HG03520 (cell line): ENCODE results near the gene CENPF.
"Not testable (repeated sequence)": the region's sequence is repeated elsewhere in the genome, so short reads cannot be mapped to it uniquely, and the experiment has no call there.

Experiments used
- ATAC-seq: cut with Tn5 transposase; IDR thresholded peaks from one replicate; pipeline ENCODE4 v1.9.1; 2021; ENCODE audit warnings: mild to moderate bottlenecking, moderate library complexity; ENCODE audit not compliant: unreplicated experiment

Gene CENPF

DNA sequence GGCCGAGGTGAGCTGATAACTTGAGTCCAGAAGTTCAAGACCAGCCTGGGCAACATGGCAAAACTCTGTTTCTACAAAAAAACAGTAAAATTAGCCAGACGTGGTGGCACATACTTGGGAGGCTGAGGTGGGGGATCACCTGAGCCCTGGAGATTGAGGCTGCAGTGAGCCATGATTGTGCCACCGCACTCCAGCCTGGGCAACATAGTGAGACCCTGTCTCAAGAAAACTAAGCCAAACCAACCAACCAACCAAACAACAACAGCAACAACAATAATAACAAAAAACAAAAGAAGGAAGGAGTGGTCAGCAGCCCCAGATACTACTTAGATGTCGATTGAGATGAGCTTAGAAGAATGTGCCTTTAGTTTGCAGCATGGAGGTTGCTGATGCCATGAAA is 47.7 kb downstream of the CENPF start:
- no peak for ATAC-seq

DNA sequence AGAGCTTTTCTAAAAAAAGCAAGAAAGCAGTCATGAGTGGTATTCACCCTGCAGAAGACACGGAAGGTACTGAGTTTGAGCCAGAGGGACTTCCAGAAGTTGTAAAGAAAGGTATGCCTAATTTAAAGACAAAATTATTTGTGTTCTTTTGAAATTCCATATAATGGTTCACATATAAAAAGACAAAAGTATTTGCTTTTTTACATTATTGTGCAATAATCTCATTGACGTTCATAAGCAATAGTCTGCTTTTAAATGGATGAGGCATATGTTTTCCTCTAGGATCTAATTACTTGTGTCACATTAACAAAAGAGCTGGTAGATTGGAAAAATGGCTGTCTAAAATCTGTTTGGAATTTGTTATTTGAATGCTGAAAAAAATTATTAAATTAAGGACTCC is 54.3 kb downstream of the CENPF start:
- ATAC-seq: no peak

DNA sequence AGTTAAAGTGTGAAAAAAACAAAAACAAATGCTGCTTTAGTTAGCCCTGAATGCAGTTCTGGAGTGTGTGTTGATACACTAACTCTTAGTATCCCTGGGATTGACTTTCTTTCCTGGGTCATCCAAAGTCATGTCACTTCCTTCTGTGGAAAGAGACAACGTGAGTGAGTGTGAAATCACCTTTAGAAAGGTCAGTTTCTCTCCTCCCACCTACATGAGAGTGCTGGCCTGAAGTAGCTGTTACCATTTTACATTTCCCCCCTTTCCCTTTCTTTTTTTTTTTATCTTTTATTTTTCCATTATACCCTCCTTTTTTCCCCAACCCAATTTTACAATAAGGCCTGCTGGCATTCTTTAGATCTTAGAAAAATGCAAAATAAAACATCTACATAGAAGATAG is 55.2 kb downstream of the CENPF start:
- no peak for ATAC-seq

DNA sequence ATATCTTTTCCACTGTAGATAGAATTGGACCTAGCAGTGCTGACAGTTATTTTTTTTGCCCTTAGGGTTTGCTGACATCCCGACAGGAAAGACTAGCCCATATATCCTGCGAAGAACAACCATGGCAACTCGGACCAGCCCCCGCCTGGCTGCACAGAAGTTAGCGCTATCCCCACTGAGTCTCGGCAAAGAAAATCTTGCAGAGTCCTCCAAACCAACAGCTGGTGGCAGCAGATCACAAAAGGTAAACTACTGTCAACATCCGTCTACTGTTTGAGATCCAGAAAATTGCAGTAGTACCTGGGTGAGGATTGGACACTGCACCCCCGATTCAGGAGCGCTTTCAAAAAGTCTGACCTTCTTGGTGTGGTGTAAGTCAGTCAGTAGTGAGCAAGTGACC is 55.8 kb downstream of the CENPF start:
- ATAC-seq: no peak

DNA sequence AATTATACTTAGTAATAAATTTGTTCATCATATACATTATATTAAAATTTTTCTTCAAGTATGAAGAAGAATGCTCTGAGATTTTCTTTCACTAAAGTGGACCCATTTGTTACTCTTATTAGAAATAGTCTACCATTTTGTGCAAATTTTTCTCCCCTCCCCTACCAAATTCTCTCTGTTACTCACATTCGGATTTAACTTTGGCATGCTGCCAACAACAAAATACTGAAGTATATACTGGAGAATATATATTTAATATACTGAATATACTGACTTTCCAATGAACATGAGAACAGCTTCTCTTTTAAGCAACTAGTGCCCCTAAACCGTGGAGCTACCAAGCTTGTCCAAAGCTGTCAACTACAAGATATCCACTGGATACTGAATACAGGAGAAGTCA is 57.2 kb downstream of the CENPF start:
- ATAC-seq: no peak

DNA sequence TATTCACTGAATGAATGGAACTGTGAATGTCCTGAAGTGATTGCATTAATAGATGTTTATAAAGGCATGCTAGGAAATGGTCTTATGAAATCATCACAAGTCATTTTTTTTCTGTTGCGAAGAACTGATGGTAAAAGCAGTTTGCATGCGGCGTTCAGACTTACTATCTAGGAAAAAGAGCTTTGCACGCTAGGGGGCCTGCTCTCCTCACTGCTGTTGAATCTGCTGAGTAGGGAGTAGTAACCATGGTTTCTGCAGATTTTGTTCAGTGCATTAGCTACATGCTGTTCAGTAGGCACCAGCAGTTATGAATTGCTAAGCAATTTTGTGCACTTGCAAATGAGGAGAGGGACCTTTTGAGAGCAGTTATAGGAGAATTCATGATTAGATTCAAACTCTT is 57.9 kb downstream of the CENPF start:
- no peak for ATAC-seq

DNA sequence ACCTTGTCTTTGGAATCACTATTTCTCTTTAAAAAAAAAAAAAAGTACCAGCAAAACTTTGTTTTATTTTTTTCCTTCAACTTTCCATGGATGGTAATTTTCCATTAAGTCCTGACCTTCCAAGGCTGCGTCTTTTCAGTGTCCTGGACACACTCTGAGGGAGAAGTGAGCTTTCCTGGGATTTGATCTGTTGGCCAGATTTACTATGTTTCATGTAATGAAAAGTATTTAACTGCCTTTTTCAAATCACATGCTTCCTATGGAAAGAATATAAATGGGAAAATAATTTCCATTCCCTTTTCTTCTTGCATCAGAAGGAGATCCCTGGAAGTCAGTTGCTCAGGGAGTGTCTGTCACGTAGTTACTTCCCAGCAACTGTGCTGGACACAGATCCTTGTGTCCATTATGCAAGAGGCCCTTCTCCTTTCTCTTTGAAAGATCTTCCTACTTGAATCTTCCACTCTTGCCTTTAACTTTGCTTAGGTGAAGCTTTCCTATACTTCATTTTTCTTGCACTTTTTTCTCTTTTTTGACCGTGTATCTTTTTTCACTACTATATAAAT is 59.3 kb downstream of the CENPF start:
- no peak for ATAC-seq

DNA sequence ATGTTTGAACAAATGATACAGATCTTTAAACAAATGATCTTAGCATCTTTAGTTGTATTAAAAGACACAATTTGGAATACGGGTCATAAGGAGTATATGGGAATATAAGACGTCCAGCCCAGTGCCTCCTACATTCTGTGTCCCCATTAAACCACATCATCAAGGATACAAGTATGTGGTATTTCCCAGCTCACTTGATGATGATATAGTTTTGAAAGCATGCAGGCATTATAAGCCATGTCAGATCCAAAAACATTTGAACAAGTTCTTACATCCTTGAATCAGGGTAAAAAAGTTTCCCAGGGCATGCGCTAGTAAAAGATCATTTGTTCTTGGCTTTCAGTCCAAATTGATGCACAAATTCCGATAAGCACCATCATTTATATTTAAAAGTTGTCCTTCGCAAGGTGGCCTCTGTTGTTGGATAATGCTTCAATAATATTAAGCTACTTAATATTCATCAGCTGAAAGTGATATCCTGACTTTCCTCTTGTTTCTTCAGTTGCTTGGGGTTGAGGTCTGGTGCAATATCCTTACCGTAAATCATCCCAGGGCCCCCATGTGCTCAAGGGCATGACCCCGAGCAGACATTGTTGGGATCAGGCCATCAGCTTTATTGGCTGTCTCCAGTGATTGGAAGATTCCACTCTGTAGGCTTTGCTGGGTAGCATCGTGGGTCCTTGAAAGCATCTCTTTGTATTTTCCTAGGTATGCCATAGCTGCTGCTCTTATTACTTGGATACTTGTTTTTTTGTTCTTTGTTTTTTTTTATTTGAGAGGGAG is 61.8 kb downstream of the CENPF start:
- ATAC-seq: no peak

DNA sequence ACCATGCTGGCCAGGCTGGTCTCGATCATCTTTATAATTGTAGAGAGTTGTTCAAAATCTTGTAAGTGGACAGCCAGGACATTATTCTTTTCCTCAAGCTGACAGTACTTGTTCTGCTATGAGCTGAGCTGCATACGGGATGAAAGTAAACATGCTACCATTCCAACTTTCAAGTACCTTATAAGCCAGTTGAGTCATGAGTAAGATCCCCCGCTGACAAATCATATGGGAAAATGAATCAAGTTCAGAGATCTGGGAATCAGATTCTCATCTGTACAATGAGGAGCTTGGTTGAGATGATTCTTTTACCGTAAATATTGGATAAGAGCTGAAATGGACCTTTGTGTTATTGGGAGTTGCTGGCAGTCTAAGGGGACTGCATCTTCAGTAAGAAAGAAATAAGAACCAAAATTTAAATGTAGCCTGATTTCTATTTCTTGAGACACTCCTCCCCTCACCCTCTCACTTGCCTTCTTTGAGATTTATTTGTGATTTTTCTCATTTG is 62.7 kb downstream of the CENPF start:
- ATAC-seq: no peak

DNA sequence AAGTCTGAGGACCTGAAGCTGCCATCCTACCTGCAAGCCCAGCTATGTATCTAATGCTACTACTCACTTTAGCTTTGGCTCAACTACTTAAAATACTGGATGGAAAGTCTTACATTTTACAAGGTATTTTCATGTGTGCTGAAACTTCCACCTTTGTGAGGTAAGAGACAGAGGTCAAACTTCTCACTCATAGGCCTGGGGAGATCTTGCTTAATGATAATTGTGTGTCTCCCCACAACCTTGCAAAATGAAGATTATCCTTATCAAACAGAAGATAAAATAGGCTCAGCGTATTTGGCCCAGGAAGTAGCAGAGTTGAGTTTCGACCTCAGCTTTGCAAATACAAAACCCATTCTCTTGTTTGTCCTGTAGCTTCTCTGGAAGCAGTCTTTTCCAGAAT is 63.7 kb downstream of the CENPF start:
- no peak for ATAC-seq

DNA sequence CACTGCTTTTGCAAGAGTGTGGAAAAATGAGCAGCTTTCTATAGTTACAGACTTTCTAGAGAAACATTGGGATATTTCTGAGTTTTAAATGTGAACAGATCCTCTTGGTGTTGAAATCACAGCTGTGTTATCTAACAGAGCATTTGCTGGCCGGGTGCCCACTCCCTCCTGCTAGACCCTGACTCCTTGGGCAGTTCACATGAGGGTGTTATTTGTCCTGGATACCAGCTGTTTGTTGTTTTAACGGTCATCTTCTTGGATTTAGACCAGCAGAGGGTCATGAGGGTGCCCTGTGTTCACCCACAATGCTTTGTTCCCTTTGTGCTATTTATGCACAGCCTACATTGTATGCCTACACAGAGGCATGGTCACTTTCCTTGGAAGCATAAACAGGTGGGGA is 67.1 kb downstream of the CENPF start:
- no peak for ATAC-seq

DNA sequence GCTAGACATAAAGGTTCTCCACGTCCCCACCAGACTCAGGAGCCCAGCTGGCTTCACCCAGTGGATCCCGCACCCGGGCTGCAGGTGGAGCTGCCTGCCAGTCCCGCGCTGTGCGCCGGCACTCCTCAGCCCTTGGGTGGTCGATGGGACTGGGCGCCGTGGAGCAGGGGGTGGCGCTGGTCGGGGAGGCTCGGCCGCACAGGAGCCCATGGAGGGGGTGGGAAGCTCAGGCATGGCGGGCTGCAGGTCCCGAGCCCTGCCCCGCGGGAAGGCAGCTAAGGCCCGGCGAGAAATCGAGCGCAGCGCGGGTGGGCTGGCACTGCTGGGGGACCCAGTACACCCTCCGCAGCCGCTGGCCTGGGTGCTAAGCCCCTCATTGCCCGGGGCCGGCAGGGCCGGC is 70.0 kb downstream of the CENPF start:
- not testable (repeated sequence) for ATAC-seq

DNA sequence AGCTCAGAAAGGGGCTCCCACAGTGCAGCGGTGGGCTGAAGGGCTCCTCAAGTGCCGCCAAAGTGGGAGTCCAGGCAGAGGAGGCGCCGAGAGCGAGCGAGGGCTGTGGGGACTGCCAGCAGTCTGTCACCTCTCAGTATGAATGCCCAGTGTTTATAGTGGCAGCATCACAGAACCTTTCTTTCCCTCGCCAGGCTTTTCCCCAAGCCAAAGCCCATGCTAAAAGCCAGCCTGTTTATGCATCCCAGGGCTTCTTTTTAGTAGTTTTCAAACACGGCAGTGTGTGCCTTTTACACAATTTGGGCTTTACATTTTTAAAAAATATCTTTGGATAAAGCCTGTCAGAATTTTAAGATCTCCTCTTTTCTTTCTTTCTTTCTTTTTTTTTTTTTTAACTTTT is 70.6 kb downstream of the CENPF start:
- ATAC-seq: no peak

DNA sequence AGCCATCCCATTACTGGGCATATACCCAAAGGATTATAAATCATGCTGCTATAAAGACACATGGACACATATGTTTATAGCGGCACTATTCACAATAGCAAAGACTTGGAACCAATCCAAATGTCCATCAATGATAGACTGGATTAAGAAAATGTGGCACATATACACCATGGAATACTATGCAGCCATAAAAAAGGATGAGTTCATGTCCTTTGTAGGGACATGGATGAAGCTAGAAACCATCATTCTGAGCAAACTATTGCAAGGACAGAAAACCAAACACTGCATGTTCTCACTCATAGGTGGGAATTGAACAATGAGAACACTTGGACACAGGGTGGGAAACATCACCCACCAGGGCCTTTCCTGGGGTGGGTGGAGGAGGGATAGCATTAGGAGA is 72.5 kb downstream of the CENPF start:
- not testable (repeated sequence) for ATAC-seq

DNA sequence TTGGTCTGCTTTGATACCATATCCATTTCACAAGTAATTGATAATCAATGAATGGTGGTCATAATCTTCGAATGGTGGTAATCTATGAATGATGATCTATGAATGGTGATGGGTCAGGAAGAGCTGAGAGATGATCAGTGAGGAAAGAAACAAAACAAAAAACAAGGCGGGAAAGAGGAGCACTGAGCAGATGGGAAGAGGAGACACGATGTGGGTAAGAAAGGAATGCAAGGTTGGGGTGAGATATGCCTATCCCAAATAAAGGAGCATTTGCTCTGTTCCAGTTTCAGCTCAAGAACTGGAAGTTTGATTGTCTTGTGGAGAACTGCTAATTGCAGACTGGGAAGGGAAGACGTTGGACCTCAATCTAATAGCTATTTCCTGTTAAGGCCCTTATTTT is 73.8 kb downstream of the CENPF start:
- no peak for ATAC-seq

DNA sequence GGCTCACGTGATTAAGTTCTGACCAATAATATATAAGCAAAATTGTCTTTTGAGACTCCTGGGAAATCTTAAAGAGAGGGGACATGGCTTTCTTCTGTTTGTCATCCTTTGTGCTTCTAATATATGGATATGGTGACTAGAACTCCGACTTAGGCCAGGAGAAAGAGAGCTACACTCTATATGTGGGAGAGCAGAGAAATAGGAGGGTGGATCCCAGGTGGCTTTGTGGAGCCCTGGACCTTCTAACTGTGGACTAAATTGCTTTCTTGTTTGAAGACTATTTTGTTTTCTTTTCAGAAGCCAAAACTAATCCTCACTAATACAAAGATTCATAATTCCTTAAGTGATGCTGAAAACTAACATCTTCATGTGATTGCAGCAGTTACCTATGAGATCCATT is 75.0 kb downstream of the CENPF start:
- no peak for ATAC-seq

DNA sequence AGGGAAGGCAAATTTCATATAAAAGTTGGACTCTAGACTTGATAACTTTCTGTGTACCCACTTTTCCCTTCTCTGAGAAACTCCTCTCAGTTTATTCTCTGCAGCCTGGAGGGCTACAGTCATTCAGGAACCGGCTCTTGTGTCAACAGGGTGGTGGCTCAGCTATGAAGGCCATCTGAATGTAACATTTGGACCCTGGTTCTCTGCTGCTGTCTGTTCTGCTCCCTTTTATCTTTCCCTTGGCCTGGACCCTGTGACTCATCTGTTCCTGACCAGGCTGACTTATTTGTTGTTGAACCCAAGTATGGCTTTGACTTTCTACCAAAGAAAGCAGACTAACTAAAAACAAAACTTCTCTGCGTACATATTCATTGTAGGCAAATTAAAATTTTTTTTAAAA is 75.4 kb downstream of the CENPF start:
- ATAC-seq: no peak

DNA sequence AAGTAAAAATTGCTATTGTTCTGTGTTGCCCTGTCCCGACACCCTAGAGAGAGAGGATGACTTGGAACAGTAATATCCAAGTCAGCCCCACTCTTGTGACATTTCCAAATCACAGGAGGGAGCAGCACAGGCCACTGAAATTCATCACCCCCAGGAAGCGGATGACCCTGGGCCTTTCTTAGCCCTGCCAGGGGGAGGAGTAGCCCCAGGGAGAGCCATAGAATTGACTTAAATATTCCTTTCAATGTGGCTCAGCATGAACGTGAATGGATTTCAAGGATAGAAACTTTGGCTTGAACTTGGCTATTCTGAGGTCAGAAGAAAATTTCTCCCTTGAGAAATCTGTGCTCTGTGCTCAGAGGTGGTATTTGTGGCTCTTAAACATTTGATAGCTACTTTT is 80.6 kb downstream of the CENPF start:
- no peak for ATAC-seq

DNA sequence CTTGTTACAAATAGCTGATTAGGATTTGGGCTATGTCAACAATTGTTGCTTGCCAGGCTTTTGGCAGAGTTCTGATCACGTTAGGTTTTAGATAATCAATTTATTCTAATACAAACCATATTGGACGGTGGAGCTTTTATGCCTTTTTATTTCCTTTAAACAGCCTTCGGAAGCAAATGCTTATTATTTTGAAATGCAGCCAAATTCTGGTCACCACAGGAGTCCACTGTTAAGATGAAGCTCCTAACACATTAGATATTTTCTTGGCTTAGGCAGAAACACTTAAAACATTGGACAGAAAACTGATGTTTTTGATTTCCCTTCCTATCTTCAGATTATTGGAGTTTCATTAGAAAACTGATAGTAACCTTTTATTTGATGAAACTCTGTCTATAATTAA is 82.9 kb downstream of the CENPF start:
- no peak for ATAC-seq

DNA sequence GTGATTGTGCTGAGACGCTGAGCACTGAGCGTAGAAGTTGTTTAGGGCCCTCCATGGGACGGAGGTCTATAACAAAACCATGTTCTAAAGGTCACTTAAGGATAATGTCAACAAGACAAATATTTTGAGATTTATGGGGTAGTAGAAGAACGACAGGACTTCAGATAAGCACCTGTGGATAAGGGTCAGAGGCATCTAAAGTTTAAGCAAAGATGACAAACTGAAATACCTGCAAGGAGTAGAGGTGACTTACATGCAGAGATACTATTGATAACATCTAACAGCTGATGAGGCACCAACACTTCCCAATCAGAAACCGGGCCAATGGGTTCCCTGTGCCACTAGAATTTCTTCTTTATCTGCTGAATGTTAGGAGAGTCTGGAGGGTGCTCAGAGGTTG is 83.5 kb downstream of the CENPF start:
- ATAC-seq: no peak

DNA sequence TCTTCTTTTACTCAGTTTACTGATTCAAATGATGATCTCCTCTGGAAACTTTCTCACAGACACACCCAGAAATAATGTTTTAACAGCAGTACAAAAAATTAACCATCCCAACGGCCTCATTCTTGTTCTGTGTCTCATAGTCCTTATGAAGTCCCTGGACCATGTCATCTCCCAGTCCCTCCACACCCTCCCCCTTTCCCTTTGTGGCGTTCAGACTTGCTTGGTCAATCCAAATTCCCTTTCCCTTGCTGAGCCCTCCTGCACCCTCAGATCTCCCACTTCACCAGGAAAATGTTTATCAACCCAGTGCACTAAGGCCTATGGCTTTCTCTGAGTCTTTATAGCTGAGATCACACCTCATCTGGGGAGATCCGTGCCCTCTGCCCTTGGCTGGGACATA is 85.9 kb downstream of the CENPF start:
- no peak for ATAC-seq

DNA sequence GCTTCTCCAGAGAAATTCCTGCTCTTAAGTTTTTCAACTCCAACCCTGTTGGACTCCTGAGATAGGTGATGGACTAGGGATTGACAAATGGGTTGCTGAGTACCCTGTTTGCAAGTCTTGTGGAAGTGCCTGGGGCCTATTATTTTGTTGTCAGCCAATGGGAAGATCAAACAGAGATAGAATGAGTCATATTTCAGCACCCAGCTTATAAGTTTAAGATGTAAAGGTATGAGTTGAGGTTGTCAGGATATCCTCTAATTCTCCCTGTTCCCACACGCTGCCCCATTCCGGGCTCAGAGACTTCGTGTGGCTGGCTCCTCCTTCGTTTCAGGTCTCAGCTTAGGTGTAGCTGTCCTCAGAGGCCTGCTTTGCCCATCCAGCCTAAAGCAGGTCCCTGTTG is 91.8 kb downstream of the CENPF start:
- no peak for ATAC-seq

DNA sequence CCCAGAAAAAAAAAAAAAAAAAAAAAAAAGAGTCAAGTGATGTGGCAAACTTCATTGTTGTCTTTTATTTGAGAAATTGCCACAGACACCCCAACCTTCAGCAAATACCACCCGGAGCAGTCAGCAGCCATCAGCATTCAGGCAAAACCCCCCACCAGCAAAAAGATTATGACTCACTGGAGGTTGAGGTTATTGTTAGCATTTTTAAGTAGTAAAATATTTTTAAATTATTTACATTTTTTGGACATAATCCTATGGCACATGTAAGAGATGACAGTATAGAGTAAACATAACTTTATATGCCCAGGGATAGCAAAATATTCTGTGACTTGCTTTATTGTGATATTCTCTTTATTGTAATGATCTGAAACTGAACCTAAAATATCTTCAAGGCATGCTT is 95.6 kb downstream of the CENPF start:
- ATAC-seq: no peak
